Tibial nerve (tissue), 4 donors: ENCODE results near the gene PSORS1C1. TPM values are rescaled to one million over a fixed set of nuclear protein-coding genes. Genes with fewer than 3 reads are reported as not detected.

Experiments
- DNase-seq, 2 donors: peaks; one replicate each; pipeline ENCODE4 v3.0.0-alpha.2; 2019; ENCODE audit warnings: low spot score in 2 of 2
- H3K27ac ChIP-seq, 4 donors: fragments of 200-600 bp; sonication (generic) in 3 of 4; one replicate each; pipeline ENCODE4 v1.5.1; 2017 to 2019; ENCODE audit warnings: mild to moderate bottlenecking in 1 of 4
- H3K27me3 ChIP-seq, 2 donors: fragments of 200-600 bp; sonication (generic) in 1 of 2; one replicate each; pipeline versions ENCODE4 v1.5.1 to v1.6.0; 2017 to 2019
- H3K36me3 ChIP-seq, 3 donors: fragments of 200-600 bp; sonication (generic); one replicate each; pipeline ENCODE4 v1.5.1; 2018 to 2019
- H3K4me1 ChIP-seq, 4 donors: fragments of 200-600 bp; sonication (generic) in 3 of 4; one replicate each; pipeline ENCODE4 v1.5.1; 2017 to 2019
- H3K4me3 ChIP-seq, 4 donors: fragments of 200-600 bp; sonication (generic) in 3 of 4; one replicate each; pipeline ENCODE4 v1.5.1; 2017 to 2019; ENCODE audit warnings: mild to moderate bottlenecking in 1 of 4, moderate library complexity in 1 of 4
- H3K9me3 ChIP-seq, 4 donors: fragments of 200-600 bp; sonication (generic) in 3 of 4; one replicate each; pipeline ENCODE4 v1.5.1; 2017 to 2019
- EP300 ChIP-seq, 2 donors: sonication (generic); formaldehyde crosslinking; IDR thresholded peaks; one replicate each; pipeline ENCODE4 v1.6.1; 2017; ENCODE audit warnings: antibody characterized with exemption in 2 of 2, mild to moderate bottlenecking in 1 of 2
- POLR2A ChIP-seq, 2 donors: fragments of 450-650 bp; IDR thresholded peaks; one replicate each; pipeline ENCODE4 v1.6.1; 2017; ENCODE audit warnings: antibody characterized with exemption in 2 of 2, mild to moderate bottlenecking in 2 of 2, moderate library complexity in 2 of 2
- WGBS, 2 donors: methylation state at CpG; one replicate each; pipeline ENCODE4 v1.1.5; 2018; 5-methylcytosine and 5-hydroxymethylcytosine counted together
- total RNA-seq, 4 donors: library from RNA; depleted of rRNA; stranded (reverse); fragments of >200 nt; gene quantifications; one replicate each; pipeline ENCODE4 v1.1.0, GENCODE V29; 2016
- TF ChIP-seq, protein P1 (sequence below), 5 experiments: fragments of 200-600 bp in 3 of 5; fragments of 450-650 bp in 2 of 5; sonication (generic) in 3 of 5; IDR thresholded peaks; one replicate each; pipeline ENCODE4 v1.5.1; 2016 to 2019; ENCODE audit warnings: antibody characterized with exemption in 5 of 5, mild to moderate bottlenecking in 3 of 5, moderate library complexity in 2 of 5

PSORS1C1 gene
- total RNA-seq, 4 donors from 2014 or later: 0.42 to 8.5 (median 2.2) TPM

GRCh38 chr6:31090973-31091364 is 23.6 kb upstream of the PSORS1C1 start:
- no peaks in the 10 kb centered on the region for H3K36me3 ChIP-seq
- 86 to 93% methylated on average over 6 of the region's 6 CpGs for WGBS, 2 donors
- DNase-seq: no peak
- H3K9me3 ChIP-seq: no peaks in the 10 kb centered on the region
- no peaks in the 10 kb centered on the region for H3K27me3 ChIP-seq
- peaks cover 0 to 33% (median 3%) of the 10 kb centered on the region in 4 donors for H3K4me1 ChIP-seq
- no peak overlapping the region for H3K27ac ChIP-seq
- TF ChIP-seq EP300 (IDR thresholded peaks at IDR 0.05) (no peak), POLR2A (IDR thresholded peaks at IDR 0.05) (no peak)
- TF ChIP-seq, protein P1, sequence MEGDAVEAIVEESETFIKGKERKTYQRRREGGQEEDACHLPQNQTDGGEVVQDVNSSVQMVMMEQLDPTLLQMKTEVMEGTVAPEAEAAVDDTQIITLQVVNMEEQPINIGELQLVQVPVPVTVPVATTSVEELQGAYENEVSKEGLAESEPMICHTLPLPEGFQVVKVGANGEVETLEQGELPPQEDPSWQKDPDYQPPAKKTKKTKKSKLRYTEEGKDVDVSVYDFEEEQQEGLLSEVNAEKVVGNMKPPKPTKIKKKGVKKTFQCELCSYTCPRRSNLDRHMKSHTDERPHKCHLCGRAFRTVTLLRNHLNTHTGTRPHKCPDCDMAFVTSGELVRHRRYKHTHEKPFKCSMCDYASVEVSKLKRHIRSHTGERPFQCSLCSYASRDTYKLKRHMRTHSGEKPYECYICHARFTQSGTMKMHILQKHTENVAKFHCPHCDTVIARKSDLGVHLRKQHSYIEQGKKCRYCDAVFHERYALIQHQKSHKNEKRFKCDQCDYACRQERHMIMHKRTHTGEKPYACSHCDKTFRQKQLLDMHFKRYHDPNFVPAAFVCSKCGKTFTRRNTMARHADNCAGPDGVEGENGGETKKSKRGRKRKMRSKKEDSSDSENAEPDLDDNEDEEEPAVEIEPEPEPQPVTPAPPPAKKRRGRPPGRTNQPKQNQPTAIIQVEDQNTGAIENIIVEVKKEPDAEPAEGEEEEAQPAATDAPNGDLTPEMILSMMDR (IDR thresholded peaks at IDR 0.05): no peak
- H3K4me3 ChIP-seq: no peak overlapping the region

GRCh38 chr6:31091680-31092079 is 22.9 kb upstream of the PSORS1C1 start:
- TF ChIP-seq, protein P1 (IDR thresholded peaks at IDR 0.05): no peak
- TF ChIP-seq POLR2A (IDR thresholded peaks at IDR 0.05) (no peak), EP300 (IDR thresholded peaks at IDR 0.05) (no peak)
- Histone ChIP-seq H3K9me3 (no peaks in the 10 kb centered on the region), H3K36me3 (no peaks in the 10 kb centered on the region), H3K4me3 (no peak overlapping the region), H3K4me1 (peaks cover 0 to 31% (median 3%) of the 10 kb centered on the region in 4 donors), H3K27ac (no peak overlapping the region), H3K27me3 (no peaks in the 10 kb centered on the region)
- 46 to 48% methylated on average over 3 of the region's 3 CpGs for WGBS, 2 donors
- no peak for DNase-seq

DNA sequence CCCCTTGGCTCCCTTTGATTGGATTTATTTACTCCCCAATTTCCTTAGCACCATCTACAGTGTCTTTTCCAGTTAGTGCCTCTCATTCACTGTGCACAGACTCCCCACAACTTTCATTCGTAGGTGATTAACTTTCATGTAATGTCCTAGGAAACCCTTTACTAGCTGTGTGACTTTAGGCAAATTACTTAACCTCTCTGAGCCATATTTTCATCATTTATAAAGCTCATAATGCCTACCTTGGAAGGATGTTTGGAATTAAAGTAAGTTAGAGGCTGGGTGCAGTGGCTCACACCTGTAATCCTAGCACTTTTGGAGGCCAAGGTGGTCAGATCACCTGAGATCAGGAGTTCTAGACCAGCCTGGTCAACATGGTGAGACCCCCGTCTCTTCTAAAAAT is 22.4 kb upstream of the PSORS1C1 start:
- Histone ChIP-seq H3K27me3 (no peaks in the 10 kb centered on the region), H3K9me3 (no peaks in the 10 kb centered on the region), H3K4me3 (no peak overlapping the region), H3K4me1 (peaks cover 0 to 25% (median 3%) of the 10 kb centered on the region in 4 donors), H3K27ac (no peak overlapping the region), H3K36me3 (no peaks in the 10 kb centered on the region)
- TF ChIP-seq, protein P1 (IDR thresholded peaks at IDR 0.05): no peak
- TF ChIP-seq EP300 (IDR thresholded peaks at IDR 0.05): no peak
- no peak for TF ChIP-seq POLR2A (IDR thresholded peaks at IDR 0.05)
- no peak for DNase-seq
- 83 to 89% methylated on average over 2 of the region's 2 CpGs for WGBS, 2 donors

- no peak for DNase-seq
- H3K9me3 ChIP-seq: no peaks in the 10 kb centered on the region
- 79% methylated on average over 12 of the region's 12 CpGs for WGBS, 2 donors
- H3K27me3 ChIP-seq: no peaks in the 10 kb centered on the region
- no peak overlapping the region for H3K4me3 ChIP-seq
- no peaks in the 10 kb centered on the region for H3K36me3 ChIP-seq
- peaks cover 0 to 20% (median 3%) of the 10 kb centered on the region in 4 donors for H3K4me1 ChIP-seq
- TF ChIP-seq, protein P1 (IDR thresholded peaks at IDR 0.05): no peak
- H3K27ac ChIP-seq: peak overlapping the region in 1 of 4 donors; percentile 5
Measured at GRCh38 chr6:31092769-31093505, 21.7 kb upstream of the PSORS1C1 start.

GRCh38 chr6:31094389-31094881 is 20.2 kb upstream of the PSORS1C1 start:
- Histone ChIP-seq H3K9me3 (no peaks in the 10 kb centered on the region), H3K4me3 (no peak overlapping the region), H3K36me3 (no peaks in the 10 kb centered on the region), H3K27me3 (no peaks in the 10 kb centered on the region), H3K27ac (peak overlapping the region in 1 of 4 donors; percentile 59), H3K4me1 (peaks cover 0 to 20% (median 3%) of the 10 kb centered on the region in 4 donors)
- no peak for TF ChIP-seq EP300 (IDR thresholded peaks at IDR 0.05)
- no peak for TF ChIP-seq POLR2A (IDR thresholded peaks at IDR 0.05)
- TF ChIP-seq, protein P1 (IDR thresholded peaks at IDR 0.05): no peak
- 61 to 65% methylated on average over 3 of the region's 3 CpGs for WGBS, 2 donors
- DNase-seq: no peak
